ENCODE measurements around the gene RIBC2. TPM values are rescaled to one million over a fixed set of nuclear protein-coding genes. Genes with fewer than 3 reads are reported as not detected.

The RIBC2 gene
- total RNA-seq, 4 donors from 2014 or later, result 0.85 to 47.0 TPM; not detected in 2

GRCh38 chr22:45425101-45425500 is 11.6 kb downstream of the RIBC2 start:
- TF ChIP-seq CTCF (IDR thresholded peaks at IDR 0.05) (no peak), POLR2A (IDR thresholded peaks at IDR 0.05) (no peak)
- H3K36me3 ChIP-seq, result no peaks in the 10 kb centered on the region
- no peaks in the 10 kb centered on the region for H3K9me3 ChIP-seq
- peak in 2 of 3 donors; percentile 4 to 14 for DNase-seq
- no peaks in the 10 kb centered on the region for H3K4me1 ChIP-seq
- H3K4me3 ChIP-seq, result no peak overlapping the region
- no peaks in the 10 kb centered on the region for H3K27me3 ChIP-seq
- H3K27ac ChIP-seq, result no peak overlapping the region

GRCh38 chr22:45425531-45426265 is 12.2 kb downstream of the RIBC2 start:
- Histone ChIP-seq H3K4me3 (no peak overlapping the region), H3K9me3 (no peaks in the 10 kb centered on the region), H3K36me3 (no peaks in the 10 kb centered on the region), H3K27ac (no peak overlapping the region), H3K27me3 (no peaks in the 10 kb centered on the region), H3K4me1 (no peaks in the 10 kb centered on the region)
- peak in 1 of 3 donors; percentile 6 for DNase-seq
- TF ChIP-seq POLR2A (IDR thresholded peaks at IDR 0.05), result no peak
- TF ChIP-seq CTCF (IDR thresholded peaks at IDR 0.05), result no peak

- DNase-seq, result no peak
- Histone ChIP-seq H3K27me3 (no peaks in the 10 kb centered on the region), H3K27ac (no peak overlapping the region), H3K9me3 (no peaks in the 10 kb centered on the region), H3K4me1 (no peaks in the 10 kb centered on the region), H3K36me3 (no peaks in the 10 kb centered on the region), H3K4me3 (no peak overlapping the region)
- no peak for TF ChIP-seq POLR2A (IDR thresholded peaks at IDR 0.05)
- TF ChIP-seq CTCF (IDR thresholded peaks at IDR 0.05), result no peak
Measured at GRCh38 chr22:45426387-45426786, 12.9 kb downstream of the RIBC2 start.

GRCh38 chr22:45427114-45427513 is 13.6 kb downstream of the RIBC2 start:
- Histone ChIP-seq H3K4me3 (no peak overlapping the region), H3K4me1 (no peaks in the 10 kb centered on the region), H3K27me3 (no peaks in the 10 kb centered on the region), H3K36me3 (no peaks in the 10 kb centered on the region), H3K9me3 (no peaks in the 10 kb centered on the region), H3K27ac (no peak overlapping the region)
- TF ChIP-seq POLR2A (IDR thresholded peaks at IDR 0.05), result no peak
- no peak for TF ChIP-seq CTCF (IDR thresholded peaks at IDR 0.05)
- peak in 1 of 3 donors; percentile 10 for DNase-seq

GRCh38 chr22:45428391-45429385 is 15.2 kb downstream of the RIBC2 start:
- no peaks in the 10 kb centered on the region for H3K4me1 ChIP-seq
- peak in 1 of 3 donors; percentile 27 for DNase-seq
- no peaks in the 10 kb centered on the region for H3K27me3 ChIP-seq
- no peak overlapping the region for H3K27ac ChIP-seq
- no peak overlapping the region for H3K4me3 ChIP-seq
- no peaks in the 10 kb centered on the region for H3K36me3 ChIP-seq
- H3K9me3 ChIP-seq, result no peaks in the 10 kb centered on the region
- no peak for TF ChIP-seq CTCF (IDR thresholded peaks at IDR 0.05)
- no peak for TF ChIP-seq POLR2A (IDR thresholded peaks at IDR 0.05)
